ENCODE measurements around the gene FITM1.

The FITM1 gene

DNA sequence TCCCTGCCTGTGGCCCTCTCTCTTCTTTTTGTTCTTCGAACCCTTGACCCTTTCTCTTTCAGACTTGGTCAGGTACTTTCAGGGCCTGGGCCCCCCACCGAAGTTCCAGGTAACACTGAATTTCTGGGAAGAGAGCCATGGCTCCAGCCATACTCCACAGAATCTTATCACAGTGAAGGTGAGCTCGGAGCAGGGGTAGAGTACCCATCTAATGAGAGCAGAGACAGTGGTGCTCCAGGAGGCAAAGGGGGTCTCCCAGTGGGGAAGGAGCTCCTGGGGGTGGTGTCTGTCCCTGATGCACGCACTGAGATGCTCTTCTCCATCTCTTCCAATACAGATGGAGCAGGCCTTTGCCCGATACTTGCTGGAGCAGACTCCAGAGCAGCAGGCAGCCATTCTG, 35.3 kb downstream of the FITM1 start:
- no peak for DNase-seq

DNA sequence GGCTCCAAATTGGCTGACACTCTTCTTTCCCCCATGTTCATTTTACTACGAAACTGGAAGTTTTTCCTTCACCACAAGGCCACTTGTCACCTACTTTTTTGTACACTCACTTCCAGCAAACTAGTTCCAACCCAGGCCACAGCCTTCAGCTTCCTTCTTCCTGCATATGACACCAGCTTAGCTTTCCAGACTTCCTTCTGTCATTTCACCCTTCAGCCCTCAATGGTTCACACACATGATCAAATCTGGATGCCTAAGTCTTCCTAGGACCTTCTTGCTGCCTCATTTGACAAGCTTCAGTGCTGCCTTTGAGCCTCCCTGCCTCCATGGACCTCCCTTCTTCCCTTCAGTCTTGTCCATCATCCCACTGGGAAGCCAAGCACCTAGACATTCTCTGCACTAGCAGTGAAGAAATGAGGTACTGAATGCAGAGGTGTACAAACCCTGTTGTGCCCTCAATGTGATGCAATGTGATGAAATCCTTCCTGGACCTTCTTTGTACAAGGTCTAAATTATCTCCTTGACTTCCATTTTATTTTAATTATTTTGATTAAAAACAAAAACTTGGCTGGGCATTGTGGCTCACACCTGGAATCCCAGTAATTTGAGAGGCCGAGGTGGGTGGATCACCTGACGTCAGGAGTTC, 37.1 kb downstream of the FITM1 start:
- no peak for DNase-seq

DNA sequence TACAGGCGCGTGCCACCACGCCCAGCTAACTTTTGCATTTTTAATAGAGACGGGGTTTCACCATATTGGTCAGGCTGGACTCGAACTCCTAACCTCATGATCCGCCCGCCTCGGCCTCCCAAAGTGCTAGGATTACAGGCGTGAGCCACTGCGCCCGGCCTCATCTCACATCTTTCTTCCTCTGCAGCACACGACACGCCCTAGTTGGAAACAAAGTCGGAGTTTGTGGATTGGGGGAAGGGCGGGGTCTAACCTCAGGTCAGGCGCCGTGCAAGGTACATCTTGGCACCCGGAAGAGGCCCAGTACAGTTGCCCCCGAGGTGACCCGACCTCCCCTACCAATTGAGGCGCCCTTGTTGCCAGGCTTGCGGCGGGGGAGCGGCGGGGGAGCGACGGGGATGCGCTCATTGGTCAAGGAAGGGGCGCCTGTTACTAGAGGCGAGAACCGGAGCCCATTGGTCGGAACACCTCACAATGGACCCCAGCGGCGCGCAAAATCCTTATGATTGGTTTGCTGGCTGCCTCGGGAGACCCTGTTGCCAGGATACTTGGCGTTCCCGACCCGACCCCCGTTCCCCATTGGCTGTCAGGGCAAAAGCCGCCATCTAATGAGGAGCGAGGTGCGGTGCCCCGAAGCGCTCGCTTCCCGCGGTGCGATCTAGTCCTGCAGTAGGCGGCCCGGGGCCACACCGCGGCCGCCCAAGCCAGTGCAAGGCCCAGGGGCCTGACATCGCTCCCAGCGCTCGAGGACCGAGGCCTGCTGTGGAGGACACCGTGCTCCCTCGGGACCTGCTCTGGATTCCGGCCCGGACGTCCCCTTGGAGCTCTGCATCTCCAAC, 41.2 kb downstream of the FITM1 start, which contains the start of gene REC8:
TSS of gene REC8 (plus strand) at position 659 of the 839 bp plus-strand sequence. CDS start 473 bp downstream, outside the sequence.
- DNase-seq, result peak; percentile 66 to 76

DNA sequence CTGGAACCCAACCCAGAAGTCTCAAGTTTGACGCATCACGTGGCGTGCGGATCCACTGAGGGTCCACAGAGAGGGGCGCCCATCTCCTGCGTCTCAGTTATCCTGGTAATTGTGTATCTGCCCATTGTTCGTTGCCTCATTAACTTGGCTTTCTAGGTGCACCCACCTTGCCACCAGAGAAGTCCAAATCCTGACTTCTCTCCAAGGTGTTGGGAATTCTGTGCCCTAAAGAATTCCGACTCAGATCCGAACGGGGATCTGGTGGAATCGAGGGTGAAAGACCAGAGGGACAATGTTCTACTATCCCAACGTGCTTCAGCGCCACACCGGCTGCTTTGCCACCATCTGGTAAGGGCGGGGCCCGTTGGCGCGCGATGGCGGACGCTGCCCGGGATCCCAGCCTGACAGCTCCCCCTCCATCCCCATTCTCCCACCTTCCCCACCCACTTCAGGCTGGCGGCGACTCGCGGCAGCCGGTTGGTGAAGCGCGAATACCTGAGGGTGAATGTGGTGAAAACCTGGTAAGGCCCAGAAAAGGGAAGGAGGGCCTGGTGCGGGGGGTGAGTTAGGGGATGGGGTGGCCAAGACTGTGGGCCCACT, 41.9 kb downstream of the FITM1 start:
- DNase-seq, result no peak

DNA sequence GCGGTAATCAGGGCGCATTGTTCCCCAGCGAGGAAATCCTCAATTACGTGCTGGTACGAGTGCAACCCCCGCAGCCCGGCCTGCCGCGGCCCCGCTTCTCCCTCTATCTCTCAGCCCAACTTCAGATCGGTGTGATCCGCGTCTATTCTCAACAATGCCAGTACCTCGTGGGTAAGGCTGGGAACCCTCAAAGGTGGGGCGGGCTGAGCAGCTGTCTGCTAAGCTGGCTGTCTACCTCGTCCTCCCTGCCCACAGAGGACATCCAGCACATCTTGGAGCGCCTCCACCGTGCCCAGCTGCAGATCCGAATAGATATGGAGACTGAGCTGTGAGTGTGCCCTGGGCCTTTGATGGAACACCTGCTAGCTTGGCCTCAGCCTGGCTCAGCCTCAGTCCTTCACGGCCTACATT, 42.4 kb downstream of the FITM1 start:
- DNase-seq, result no peak

DNA sequence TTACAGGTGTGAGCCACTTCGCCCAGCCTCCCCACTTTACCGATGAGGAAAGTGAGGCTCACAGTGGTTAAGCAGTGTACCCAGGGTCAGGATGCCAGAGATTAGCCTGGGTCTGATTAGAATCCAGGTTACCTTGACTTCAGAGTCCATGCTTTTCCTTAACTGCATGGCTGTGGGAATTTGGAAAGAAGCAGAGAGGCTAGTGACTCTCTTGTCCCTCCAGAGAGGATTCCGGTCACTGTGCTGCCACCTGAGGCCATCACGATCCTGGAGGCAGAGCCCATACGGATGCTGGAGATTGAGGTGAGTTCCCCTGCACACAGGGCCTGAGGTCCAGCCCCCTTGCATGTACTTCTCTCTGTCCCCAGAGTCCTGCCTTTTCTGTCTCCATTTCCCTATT, 46.1 kb downstream of the FITM1 start:
- no peak for DNase-seq

DNA sequence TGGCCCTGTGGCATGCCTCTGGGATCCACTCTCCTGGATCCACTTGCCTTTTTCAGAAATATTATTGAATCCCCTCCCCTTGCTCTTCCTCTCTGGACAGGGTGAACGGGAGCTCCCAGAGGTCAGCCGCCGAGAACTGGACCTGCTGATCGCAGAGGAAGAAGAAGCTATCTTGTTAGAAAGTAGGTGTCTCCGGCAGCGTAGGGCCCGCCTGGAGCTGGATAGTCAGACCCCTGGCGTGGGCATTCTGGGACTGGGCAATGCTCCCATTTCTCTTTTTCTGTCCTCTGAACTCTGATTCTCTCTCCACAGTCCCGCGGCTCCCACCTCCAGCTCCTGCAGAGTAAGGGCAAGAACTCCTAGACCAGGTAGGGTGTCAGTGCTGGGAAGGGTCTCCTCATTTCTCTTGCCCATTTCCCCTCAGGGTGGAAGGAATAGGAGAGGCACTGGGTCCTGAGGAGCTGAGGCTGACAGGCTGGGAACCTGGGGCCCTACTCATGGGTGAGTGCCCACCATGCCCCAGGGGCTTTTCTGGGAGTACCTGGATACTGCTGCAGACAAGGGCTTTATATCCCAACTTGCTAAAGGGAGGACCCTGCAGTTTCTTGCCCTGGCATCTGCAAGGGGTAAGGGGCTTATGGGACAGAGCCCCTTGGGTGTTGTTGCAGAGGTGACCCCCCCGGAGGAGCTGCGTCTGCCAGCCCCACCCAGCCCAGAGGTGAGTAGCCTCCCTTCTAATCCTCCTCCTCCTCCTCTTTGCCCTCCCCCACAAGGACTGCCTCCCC, 46.8 kb downstream of the FITM1 start:
- DNase-seq, result no peak

DNA sequence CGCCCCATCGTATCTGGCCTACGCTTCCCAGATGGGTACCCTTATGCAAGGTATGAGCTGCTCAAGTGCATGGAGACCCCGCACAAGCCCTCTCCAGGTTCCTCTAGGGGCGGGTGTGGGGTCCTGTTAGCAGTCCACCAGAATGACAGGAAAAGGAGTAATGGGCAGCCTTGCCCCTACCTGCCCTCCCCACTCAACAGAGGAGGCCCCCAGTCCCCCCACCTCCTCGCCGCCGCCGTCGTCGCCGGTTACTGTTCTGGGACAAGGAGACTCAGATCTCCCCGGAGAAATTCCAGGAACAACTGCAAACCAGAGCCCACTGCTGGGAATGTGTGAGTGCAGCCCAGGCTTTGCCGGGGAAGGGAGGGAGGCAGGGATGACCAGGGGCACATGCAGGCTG, 47.4 kb downstream of the FITM1 start:
- DNase-seq, result no peak

DNA sequence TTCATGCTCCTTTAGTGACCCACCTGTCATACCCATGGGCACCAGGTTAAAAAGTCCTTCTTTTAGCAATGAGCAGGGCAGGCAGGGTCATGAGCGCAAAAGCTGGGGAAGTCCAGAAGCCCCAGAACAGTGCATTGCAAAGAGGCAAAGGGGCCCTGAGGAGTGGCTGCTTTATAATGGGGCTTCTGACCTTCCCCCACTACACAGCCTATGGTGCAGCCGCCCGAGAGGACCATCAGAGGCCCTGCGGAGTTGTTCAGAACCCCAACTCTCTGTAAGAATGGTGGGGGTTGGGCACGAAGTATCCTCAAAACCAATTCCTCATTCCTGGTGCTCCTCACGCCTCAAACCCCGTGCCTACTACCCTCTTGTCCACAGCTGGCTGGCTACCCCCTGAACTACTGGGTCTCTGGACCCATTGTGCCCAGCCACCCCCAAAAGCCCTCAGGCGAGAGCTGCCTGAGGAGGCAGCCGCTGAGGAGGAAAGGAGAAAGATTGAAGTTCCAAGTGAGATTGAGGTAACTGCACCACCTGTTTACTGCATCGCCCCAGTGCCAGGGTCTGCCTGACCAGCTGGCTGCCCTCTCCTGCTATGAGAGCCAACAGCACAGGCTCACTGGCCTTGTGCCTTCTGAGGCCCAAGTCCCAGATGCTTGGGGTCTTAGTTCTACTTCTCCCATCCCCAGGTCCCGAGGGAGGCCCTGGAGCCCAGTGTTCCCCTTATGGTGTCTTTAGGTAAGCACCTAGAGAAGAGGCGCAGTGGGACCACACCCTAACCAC, 48.1 kb downstream of the FITM1 start:
- no peak for DNase-seq

DNA sequence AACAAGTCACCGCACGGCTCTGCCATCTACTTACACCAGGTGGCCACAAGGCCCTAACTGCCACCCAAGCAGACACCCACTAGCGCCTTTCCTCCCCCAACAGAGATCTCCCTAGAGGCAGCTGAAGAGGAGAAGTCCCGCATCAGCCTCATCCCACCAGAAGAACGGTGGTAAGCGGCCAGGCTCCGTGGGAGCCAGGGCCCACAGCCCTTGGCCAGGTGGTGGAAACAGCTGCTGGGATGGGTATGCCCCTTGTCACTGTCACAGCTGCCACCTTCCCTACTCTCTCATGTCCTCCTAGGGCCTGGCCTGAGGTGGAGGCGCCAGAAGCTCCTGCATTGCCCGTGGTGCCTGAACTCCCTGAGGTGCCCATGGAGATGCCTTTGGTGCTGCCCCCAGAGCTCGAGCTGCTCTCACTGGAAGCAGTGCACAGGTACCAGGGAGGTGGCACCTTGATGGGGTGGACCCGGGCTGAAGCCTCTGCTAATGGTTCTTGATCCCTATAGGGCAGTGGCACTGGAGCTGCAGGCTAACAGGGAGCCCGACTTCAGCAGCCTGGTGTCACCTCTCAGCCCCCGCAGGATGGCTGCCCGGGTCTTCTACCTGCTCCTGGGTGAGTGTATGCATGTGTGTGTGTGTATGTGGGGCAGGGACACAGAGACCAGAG, 49.0 kb downstream of the FITM1 start:
- DNase-seq, result no peak

DNA sequence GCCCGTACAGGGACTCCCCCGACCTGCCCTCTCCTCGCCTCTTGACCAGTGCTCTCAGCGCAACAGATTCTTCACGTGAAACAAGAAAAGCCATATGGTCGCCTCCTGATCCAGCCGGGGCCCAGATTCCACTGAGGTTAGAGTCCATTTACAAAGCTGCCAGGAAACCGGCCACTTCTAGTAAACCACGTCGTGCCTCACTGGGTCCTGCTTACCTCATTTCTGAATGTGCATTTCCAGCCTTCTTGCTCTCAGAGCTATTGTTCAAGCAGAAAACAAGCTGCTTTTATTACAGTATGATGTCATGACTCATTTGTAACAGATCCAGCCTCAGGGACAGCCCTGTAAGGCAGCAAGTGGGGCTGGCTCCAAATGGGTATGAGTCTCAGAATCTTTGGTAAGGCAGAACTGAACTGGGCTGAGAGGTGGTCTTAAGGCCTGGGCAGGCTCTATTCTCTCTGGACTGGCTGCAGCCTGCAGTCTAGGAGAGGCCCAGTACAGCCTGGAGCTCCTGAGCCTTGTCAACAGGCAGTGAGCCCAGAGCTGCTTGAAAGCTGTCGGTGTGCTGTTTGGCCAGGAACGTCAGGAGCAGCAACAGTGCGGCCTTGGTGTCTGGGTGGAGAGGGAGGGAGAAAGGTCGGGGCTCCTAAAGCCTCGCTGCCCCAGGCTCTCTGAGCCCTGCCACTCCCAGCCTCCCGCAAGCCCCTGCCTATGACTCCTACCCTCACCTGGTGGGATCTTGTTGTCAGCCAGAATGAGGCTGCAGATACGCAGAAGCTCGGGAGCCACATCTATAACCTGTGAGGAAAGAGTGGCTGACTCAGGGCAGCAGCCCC, 49.7 kb downstream of the FITM1 start:
- no peak for DNase-seq

DNA sequence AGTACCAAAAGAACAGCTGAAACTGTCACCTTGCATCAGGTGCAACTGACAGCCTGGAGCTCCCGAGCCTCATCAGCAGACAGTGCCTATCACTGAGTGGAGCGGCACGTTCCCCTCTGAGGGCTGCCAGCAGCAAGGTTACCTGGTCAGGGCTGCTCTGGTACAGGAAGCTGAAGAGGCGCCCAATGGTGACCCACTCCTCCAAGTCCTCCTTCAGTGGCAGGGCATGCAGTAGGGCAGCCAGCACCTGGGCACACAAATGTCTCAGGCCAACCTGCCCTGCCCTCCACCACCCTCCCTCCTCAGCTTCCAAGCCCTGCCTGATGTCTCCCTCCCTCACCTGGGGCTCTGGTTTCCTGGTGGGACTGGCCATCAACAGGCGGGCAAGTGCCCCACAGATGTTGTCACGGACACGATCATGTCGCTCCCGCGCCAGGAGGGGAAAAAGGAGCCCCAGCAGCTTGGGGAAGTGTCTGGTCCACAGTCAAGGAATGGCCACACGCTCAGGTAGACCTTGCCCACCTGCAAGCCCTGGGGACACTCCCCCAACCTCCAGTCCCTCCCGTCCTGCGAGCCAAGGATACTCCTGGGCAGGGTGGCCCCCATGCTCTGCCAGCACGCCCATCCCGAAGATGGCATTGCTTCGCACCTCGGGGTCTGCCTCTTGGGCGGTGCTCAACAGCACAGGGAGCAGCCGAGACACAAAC, 51.1 kb downstream of the FITM1 start:
- no peak for DNase-seq

Data from activated CD4-positive, alpha-beta T cell treated with anti-CD3 and anti-CD28 coated beads, Interleukin-2, amount 50 U/mL, for 48 hours (primary cell).